Mucosa of stomach (tissue), 1 donor: Measurements from ENCODE around the gene MIEF1.
"Not testable (repeated sequence)": the region's sequence is repeated elsewhere in the genome, so short reads cannot be mapped to it uniquely, and the experiment has no call there.

Experiments used
- H3K27me3 ChIP-seq: one replicate; pipeline ENCODE4 v1.7.0; 2013; ENCODE audit warnings: mild to moderate bottlenecking, low read length; ENCODE audit not compliant: control insufficient read depth, insufficient read depth
- H3K36me3 ChIP-seq: one replicate; pipeline ENCODE4 v1.7.0; 2013; ENCODE audit warnings: low read length; ENCODE audit not compliant: control insufficient read depth, insufficient read depth
- H3K4me1 ChIP-seq: one replicate; pipeline ENCODE4 v1.7.0; 2013; ENCODE audit warnings: mild to moderate bottlenecking, low read length; ENCODE audit not compliant: control insufficient read depth, insufficient read depth
- H3K4me3 ChIP-seq: one replicate; pipeline ENCODE4 v1.7.0; 2013; ENCODE audit warnings: low read length
- H3K9ac ChIP-seq: one replicate; pipeline ENCODE4 v1.7.0; 2013; ENCODE audit warnings: mild to moderate bottlenecking, low read length, moderate library complexity
- H3K9me3 ChIP-seq: one replicate; pipeline ENCODE4 v1.7.0; 2013; ENCODE audit warnings: mild to moderate bottlenecking, low read length, moderate library complexity; ENCODE audit not compliant: control insufficient read depth
- donor health status: Pancreatic carcinoma.

The MIEF1 gene

DNA sequence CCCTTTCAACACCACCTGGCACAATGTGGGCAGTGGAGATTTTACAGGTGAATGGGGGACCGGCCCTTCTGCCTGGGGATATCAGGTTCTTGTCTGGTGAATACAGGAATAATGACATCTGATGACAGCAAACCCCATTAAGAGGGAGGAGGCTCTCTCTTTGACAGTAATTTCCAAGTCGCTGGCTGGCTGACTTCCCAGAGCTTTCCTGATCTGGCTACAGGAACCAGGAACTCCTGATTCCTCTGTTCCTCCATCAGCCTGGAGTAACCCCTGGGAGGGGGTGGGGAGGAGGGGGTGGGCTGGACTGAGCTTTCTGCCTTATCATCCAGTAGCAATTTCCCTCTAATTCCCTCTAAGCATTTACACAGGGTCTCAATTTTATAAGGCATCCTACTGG, 3.7 kb upstream of the MIEF1 start:
- Histone ChIP-seq H3K4me1 (peaks cover 22% of the 10 kb centered on the region), H3K36me3 (no peaks in the 10 kb centered on the region), H3K9ac (no peak overlapping the region), H3K9me3 (no peaks in the 10 kb centered on the region), H3K4me3 (no peak overlapping the region), H3K27me3 (no peaks in the 10 kb centered on the region)

DNA sequence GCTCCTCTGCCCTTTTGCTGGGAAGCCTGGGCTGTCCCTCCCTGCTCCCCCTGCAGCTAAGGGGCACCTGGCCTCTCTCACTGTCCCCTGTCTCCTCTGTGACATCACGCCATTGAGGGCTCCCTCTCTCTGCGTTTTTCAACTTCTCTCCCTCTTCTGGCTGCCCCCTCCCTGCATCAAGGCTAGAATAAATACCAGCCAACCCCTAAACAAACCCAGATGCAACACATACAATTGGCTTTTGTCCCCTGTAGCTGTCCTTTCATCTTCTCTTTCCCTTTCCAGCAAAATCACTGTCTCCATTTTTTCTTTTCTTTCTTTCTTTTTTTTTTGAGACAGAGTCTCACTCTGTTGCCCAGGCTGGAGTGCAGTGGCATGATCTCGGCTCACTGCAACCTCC, 3.3 kb upstream of the MIEF1 start:
- Histone ChIP-seq H3K27me3 (no peaks in the 10 kb centered on the region), H3K4me3 (no peak overlapping the region), H3K4me1 (peaks cover 27% of the 10 kb centered on the region), H3K36me3 (no peaks in the 10 kb centered on the region), H3K9me3 (no peaks in the 10 kb centered on the region), H3K9ac (no peak overlapping the region)

DNA sequence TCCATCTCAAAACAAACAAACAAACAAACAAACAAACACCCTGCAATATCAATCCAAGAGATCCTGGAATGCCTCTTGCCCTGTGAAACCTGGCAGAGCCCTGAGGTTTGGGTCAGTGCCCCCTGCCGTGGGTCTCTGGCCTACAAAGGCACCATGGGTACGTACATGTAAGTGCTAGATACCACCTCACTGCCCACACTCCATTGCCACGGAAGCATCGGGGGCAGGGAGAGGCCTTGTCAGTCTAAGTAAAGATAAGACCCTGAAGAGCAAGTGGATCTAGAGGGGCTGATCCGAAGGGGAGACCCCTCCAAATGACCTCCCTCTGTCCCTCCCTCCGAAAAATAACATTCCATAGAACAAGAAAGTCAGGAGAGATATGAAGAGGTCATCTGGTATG, 2.0 kb upstream of the MIEF1 start:
- Histone ChIP-seq H3K4me3 (no peak overlapping the region), H3K9ac (no peak overlapping the region), H3K27me3 (no peaks in the 10 kb centered on the region), H3K9me3 (no peaks in the 10 kb centered on the region), H3K36me3 (no peaks in the 10 kb centered on the region), H3K4me1 (peaks cover 29% of the 10 kb centered on the region)

DNA sequence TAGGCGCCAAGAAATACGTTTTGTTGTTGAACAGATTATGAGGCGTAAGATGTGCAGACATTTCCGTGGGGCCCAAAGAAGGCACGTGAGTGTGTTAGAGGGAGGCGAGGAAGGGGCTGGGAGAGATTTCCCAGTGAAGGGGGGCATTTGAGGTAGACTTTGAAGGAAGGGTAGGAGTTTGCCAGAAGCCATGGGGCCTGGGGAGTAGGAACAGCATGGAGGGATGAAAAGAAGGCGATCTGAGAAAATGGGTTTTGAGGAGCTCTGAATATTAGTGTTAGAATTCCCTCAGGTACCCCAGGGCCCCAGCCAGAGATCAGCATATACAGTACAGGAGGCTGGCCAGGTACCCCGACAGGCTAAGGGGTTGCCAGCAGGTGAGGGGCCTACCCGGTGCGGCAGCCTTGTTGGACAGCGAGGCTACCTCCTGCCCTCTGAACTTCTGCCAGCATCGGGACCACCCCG, 414 bp upstream of the MIEF1 start:
- Histone ChIP-seq H3K9me3 (no peaks in the 10 kb centered on the region), H3K4me3 (peak overlapping the region; percentile 82), H3K4me1 (peaks cover 29% of the 10 kb centered on the region), H3K9ac (peak overlapping the region; percentile 81), H3K36me3 (no peaks in the 10 kb centered on the region), H3K27me3 (no peaks in the 10 kb centered on the region)

DNA sequence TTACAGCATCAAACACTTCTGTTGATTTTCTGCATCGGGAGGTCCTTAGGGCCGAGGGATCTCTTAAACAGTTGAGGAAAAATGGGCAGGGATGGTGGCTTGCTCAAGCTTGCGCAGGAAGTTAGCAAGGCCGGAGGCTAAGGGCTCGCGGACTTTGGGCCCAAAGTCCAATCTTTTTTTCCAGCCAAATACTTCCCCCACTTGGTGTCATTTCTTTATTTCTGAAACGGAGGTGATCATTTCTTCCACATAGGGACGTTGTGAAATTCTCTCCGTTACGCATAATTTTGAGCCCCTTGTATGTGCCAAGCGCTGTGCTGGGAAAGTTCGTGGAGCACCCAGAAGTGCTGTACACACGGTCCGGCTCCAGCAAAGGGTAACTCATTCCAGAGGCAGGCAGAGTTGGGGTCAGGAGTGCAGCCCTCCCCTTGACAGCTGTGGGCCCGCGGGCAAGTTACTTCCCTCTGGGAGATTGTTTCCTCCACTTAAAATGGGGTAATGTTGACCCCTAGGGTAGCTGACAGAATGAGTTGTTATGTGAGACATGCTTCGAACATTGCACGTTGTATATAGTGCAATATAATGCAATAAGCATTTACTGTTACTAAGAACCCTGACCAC, 809 bp downstream of the MIEF1 start:
- H3K4me3 ChIP-seq: peak overlapping the region; percentile 82
- no peaks in the 10 kb centered on the region for H3K27me3 ChIP-seq
- H3K36me3 ChIP-seq: no peaks in the 10 kb centered on the region
- no peaks in the 10 kb centered on the region for H3K9me3 ChIP-seq
- H3K9ac ChIP-seq: peak overlapping the region; percentile 81
- H3K4me1 ChIP-seq: peaks cover 29% of the 10 kb centered on the region

DNA sequence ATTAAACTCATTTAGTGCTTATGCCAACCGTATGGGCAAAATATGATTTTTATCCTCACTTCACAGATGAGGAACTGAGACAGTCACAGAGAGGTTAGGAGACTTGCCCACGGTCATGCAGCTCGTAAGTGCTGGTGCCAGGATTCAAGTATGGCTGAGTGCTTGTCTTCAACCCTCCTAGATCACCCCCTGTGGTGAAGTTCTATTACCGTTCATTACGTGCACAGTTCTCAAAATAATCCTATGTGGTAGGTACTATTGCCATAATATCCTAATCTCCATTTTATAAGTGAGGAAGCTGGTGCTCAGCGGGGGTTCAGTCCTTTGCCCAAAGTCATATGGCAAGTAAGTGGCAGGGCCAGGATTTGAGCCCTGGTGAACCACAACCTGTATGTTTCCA, 1.5 kb downstream of the MIEF1 start:
- no peaks in the 10 kb centered on the region for H3K9me3 ChIP-seq
- H3K9ac ChIP-seq: peak overlapping the region; percentile 18
- H3K4me1 ChIP-seq: peaks cover 29% of the 10 kb centered on the region
- H3K4me3 ChIP-seq: no peak overlapping the region
- H3K36me3 ChIP-seq: no peaks in the 10 kb centered on the region
- no peaks in the 10 kb centered on the region for H3K27me3 ChIP-seq

DNA sequence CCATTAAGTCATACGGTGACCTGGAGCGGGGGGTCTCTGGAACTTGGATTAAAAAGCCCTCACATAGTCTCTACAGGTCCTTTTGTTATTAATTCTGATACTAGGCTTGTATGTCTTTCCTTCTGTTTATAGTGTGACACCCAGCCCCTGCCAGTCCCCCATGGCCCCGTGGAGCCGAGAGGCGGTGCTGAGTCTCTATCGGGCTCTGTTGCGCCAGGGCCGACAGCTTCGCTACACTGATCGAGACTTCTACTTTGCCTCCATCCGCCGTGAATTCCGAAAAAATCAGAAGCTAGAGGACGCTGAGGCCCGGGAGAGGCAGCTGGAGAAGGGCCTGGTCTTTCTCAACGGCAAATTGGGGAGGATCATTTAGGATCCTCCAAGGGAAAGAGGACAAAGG, 2.0 kb downstream of the MIEF1 start:
- Histone ChIP-seq H3K9ac (peak overlapping the region; percentile 18), H3K36me3 (no peaks in the 10 kb centered on the region), H3K9me3 (no peaks in the 10 kb centered on the region), H3K4me3 (no peak overlapping the region), H3K4me1 (peaks cover 29% of the 10 kb centered on the region), H3K27me3 (no peaks in the 10 kb centered on the region)

DNA sequence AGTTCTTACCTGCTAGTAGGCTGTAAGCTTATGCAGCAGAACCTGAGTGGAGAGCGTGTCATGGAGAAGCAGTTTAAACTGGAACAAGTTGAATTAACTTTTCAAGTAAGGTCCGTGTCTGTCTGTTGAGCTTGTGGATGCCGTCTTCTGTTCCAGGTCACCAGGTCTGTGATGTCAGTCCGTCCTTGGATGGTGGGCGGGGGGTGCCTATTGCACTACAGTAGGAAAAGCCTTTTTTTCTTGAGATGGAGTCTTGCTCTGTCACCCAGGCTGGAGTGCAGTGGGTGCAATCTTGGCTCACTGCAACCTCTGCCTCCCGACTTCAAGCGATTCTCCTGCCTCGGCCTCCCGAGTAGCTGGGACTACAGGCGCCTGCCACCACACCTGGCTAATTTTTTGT, 4.9 kb downstream of the MIEF1 start:
- H3K9me3 ChIP-seq, H3K9ac ChIP-seq, H3K27me3 ChIP-seq, H3K36me3 ChIP-seq, H3K4me3 ChIP-seq: not testable (repeated sequence)
- peaks cover 12% of the 10 kb centered on the region for H3K4me1 ChIP-seq

DNA sequence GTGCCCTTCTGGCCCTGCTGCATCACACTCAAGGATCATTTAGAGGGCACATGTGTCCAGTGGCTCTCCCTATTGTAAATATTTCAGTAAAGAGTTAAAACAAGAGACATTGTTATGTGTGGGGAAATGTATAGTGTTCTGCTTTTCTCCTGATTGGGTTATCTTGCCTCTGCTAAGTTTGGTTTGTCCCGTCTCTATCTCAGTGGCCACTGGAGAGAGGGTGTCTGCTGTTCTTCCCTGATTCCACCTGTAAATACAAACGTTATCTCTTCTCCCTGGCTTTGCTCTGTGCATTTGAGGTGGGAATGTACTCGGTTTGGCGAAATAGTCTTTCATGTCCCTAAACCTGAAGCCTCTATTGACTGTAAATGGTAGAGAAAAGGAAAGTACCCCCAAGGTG, 6.3 kb downstream of the MIEF1 start:
- Histone ChIP-seq H3K27me3 (no peaks in the 10 kb centered on the region), H3K9me3 (no peaks in the 10 kb centered on the region), H3K4me3 (no peak overlapping the region), H3K4me1 (peaks cover 6% of the 10 kb centered on the region), H3K9ac (no peak overlapping the region), H3K36me3 (no peaks in the 10 kb centered on the region)

DNA sequence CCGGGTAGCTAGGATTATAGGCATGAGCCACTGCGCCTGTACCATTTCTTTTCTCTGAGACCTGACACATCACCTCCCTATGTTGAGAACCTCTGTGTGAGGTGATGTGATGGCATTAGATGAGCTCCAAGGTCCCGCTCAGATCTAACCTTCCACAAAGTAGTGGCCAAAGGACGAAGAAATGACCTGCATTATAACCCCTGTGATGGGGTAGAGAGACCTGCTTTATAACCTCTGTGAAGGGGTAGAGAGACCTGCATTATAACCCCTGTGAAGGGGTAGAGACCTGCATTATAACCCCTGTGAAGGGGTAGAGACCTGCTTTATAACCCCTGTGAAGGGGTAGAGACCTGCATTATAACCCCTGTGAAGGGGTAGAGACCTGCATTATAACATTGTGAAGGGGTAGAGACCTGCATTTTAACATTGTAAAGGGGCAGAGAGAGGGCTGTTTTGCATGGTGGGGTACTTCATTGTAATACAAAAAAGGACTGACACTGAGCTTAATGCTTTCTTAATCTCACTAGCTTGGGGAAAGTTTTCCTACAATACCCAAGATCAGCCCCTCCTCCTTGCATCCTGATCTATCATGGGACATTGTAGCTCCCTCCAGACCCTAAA, 8.5 kb downstream of the MIEF1 start:
- Histone ChIP-seq H3K27me3 (no peaks in the 10 kb centered on the region), H3K4me1 (no peaks in the 10 kb centered on the region), H3K9me3 (no peaks in the 10 kb centered on the region), H3K36me3 (peaks cover 6% of the 10 kb centered on the region), H3K9ac (no peak overlapping the region), H3K4me3 (no peak overlapping the region)

DNA sequence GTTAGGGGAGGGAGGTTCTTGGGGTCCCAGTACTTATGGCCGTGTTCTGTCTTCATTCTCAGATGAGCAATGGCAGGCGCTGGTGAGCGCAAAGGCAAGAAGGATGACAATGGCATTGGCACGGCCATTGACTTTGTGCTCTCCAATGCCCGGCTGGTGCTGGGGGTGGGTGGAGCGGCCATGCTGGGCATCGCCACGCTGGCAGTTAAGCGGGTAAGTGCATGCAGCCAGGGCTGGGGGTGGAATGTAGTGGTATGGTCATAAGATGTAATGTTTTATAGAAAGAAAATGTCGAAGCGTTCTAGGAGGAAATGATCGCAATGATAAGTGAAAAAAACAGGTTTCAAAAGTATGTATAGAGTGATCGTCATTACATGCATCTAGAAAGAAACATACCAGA, 9.1 kb downstream of the MIEF1 start:
- H3K9ac ChIP-seq: no peak overlapping the region
- H3K36me3 ChIP-seq: peaks cover 6% of the 10 kb centered on the region
- no peaks in the 10 kb centered on the region for H3K9me3 ChIP-seq
- no peak overlapping the region for H3K4me3 ChIP-seq
- H3K4me1 ChIP-seq: no peaks in the 10 kb centered on the region
- H3K27me3 ChIP-seq: no peaks in the 10 kb centered on the region

DNA sequence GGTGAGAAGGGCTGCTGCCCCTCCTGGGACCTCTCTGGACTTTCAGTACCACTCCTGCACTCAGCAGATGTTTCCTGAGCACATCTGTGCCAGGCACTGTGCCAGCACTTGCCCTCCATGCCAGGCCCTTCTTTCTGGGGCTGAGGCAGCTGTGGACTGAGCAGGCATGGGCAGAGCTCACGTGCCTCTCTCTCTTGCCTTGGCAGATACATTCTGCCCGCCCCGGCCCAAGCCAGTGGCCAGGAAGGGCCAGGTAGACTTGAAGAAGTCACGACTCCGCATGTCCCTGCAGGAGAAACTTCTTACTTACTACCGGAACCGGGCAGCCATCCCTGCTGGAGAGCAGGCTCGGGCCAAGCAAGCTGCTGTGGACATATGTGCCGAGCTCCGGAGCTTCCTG, 9.9 kb downstream of the MIEF1 start:
- H3K4me1 ChIP-seq: no peaks in the 10 kb centered on the region
- H3K9me3 ChIP-seq: no peaks in the 10 kb centered on the region
- no peak overlapping the region for H3K4me3 ChIP-seq
- H3K36me3 ChIP-seq: peaks cover 6% of the 10 kb centered on the region
- no peaks in the 10 kb centered on the region for H3K27me3 ChIP-seq
- no peak overlapping the region for H3K9ac ChIP-seq

DNA sequence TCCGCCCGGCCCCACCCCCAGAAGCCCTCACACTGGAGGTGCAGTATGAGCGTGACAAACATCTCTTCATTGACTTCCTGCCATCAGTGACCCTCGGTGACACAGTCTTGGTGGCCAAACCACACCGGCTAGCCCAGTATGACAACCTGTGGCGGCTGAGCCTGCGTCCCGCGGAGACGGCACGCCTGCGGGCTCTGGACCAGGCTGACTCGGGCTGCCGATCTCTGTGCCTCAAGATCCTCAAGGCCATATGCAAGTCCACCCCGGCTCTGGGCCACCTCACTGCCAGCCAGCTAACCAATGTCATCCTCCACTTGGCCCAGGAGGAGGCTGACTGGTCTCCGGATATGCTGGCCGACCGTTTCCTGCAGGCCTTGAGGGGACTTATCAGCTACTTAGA, 11.7 kb downstream of the MIEF1 start:
- Histone ChIP-seq H3K36me3 (peaks cover 6% of the 10 kb centered on the region), H3K27me3 (no peaks in the 10 kb centered on the region), H3K9ac (no peak overlapping the region), H3K4me1 (peaks cover 6% of the 10 kb centered on the region), H3K9me3 (no peaks in the 10 kb centered on the region), H3K4me3 (no peak overlapping the region)
